SH-SY5Y (cell line): ENCODE results near the gene KCNK16.

Source experiments
- GATA2 ChIP-seq: IDR thresholded peaks from 2 replicates; pipeline ENCODE4 v1.6.1; 2011; ENCODE audit warnings: mild to moderate bottlenecking, low read depth, low read length
- GATA3 ChIP-seq: IDR thresholded peaks from 2 replicates; pipeline ENCODE4 v1.6.1; 2011; ENCODE audit warnings: low read depth, mild to moderate bottlenecking, low read length, moderate library complexity

DNA sequence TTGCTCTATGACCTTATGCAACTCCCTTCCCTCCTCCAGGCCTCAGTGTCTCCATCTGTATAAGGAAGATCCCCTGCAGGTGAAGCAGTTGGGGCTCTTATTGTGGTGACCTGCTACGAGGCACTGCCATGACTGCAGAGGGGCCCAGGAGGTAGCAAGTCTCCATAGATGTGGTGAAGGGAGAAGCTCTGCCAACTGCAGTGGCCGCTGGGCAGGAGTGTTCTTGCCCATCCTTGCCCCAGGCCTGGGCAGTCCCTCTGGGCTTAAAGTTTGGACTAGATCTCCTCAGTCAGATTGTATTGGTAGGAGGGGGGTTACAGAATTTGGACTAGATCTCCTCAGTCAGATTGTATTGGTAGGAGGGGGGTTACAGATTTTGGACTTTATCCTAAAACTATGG is 20.5 kb downstream of the KCNK16 start:
- TF ChIP-seq GATA3 (no peak), GATA2 (no peak)
